ENCODE measurements around the gene CSTB.
"Not testable (repeated sequence)": the region's sequence is repeated elsewhere in the genome, so short reads cannot be mapped to it uniquely, and the experiment has no call there.

CSTB gene

GRCh38 chr21:43775795-43776430 is at the start of gene CSTB:
CSTB (minus strand) TSS chr21:43776308; CDS start chr21:43776269, 39 bp downstream.
- TF ChIP-seq CTCF (IDR thresholded peaks at IDR 0.05; ENCODE audit: control insufficient read depth, extremely low read depth, insufficient read depth), result peak; percentile 21; the same call in 1 of the 2 replicates
- peak within 1 kb of the TSS; percentile 85 for H3K4me3 ChIP-seq (ENCODE audit: low read depth, low read length)
- DNase-seq (ENCODE audit: low read depth), result no peak

GRCh38 chr21:43825242-43825935 is 49.3 kb upstream of the CSTB start:
- TF ChIP-seq CTCF (IDR thresholded peaks at IDR 0.05; ENCODE audit: control insufficient read depth, extremely low read depth, insufficient read depth), result no peak
- H3K4me3 ChIP-seq (ENCODE audit: low read depth, low read length), result no peak overlapping the region
- DNase-seq (ENCODE audit: low read depth), result no peak

GRCh38 chr21:43824333-43825241 is 48.5 kb upstream of the CSTB start:
- no peak overlapping the region for H3K4me3 ChIP-seq (ENCODE audit: low read depth, low read length)
- no peak for TF ChIP-seq CTCF (IDR thresholded peaks at IDR 0.05; ENCODE audit: control insufficient read depth, extremely low read depth, insufficient read depth)
- DNase-seq (ENCODE audit: low read depth), result no peak

- not testable (repeated sequence) for DNase-seq (ENCODE audit: low read depth); H3K4me3 ChIP-seq (ENCODE audit: low read depth, low read length)
Observed at GRCh38 chr21:43822741-43823140, 46.6 kb upstream of the CSTB start.

GRCh38 chr21:43822166-43822565 is 46.1 kb upstream of the CSTB start:
- DNase-seq (ENCODE audit: low read depth); H3K4me3 ChIP-seq (ENCODE audit: low read depth, low read length): not testable (repeated sequence)

- no peak for TF ChIP-seq CTCF (IDR thresholded peaks at IDR 0.05; ENCODE audit: control insufficient read depth, extremely low read depth, insufficient read depth)
- DNase-seq (ENCODE audit: low read depth), result no peak
- H3K4me3 ChIP-seq (ENCODE audit: low read depth, low read length), result no peak overlapping the region
Observed at GRCh38 chr21:43820466-43820865, 44.4 kb upstream of the CSTB start.

- no peak for DNase-seq (ENCODE audit: low read depth)
- TF ChIP-seq CTCF (IDR thresholded peaks at IDR 0.05; ENCODE audit: control insufficient read depth, extremely low read depth, insufficient read depth), result no peak
Observed at GRCh38 chr21:43819511-43820405, 43.6 kb upstream of the CSTB start.

More at GRCh38 chr21:43819511-43820405, 43.6 kb upstream of the CSTB start:
- H3K4me3 ChIP-seq (ENCODE audit: low read depth, low read length), result no peak overlapping the region
